MG63 (cell line): ENCODE data around the gene CEP164. TPM values are rescaled to one million over a fixed set of nuclear protein-coding genes. Genes with fewer than 3 reads are reported as not detected.

Experiments
- total RNA-seq: library from RNA; depleted of rRNA; stranded (reverse); fragments of >200 nt; shearing (Covaris generic); gene quantifications from 2 replicates; pipeline ENCODE4 v1.2.3, GENCODE V29; 2014; ENCODE audit warnings: low replicate concordance; rRNA removed

The CEP164 gene
- total RNA-seq, 1 experiment from 2014 or later, result 33.1 TPM

Other genes starting within 250 kb of the CEP164 start
- 4.1 and 4.3 TPM in 2 replicates for gene SIK3, start 229.4 kb upstream of the CEP164 start, total RNA-seq
- 143 and 205 TPM in 2 replicates for gene PAFAH1B2, start 183.6 kb upstream of the CEP164 start, total RNA-seq
- gene SIDT2, start 149.1 kb upstream of the CEP164 start, total RNA-seq, result 2.7 and 19.8 TPM in 2 replicates
- 0.44 and 0.92 TPM in 2 replicates for gene TAGLN, start 128.5 kb upstream of the CEP164 start, total RNA-seq
- 24.9 and 26.7 TPM in 2 replicates for gene PCSK7, start 95.8 kb upstream of the CEP164 start, total RNA-seq
- gene RNF214, start 95.2 kb upstream of the CEP164 start, total RNA-seq, result 1.3 and 2.4 TPM in 2 replicates
- gene BACE1-AS, start 36.5 kb upstream of the CEP164 start, total RNA-seq, result 0.15 and 3.2 TPM in 2 replicates
- gene BACE1, start 11.6 kb upstream of the CEP164 start, total RNA-seq, result 7.6 and 9.1 TPM in 2 replicates